GM23338 (cell line): ENCODE results near the gene P4HTM.

Experiments used
- TF ChIP-seq, protein P1 (sequence below), 2 experiments: fragments of 200-600 bp in 1 of 2; sonication (generic) in 1 of 2; conservative IDR thresholded peaks; 2 replicates each; pipeline versions ENCODE4 v1.5.1 to v1.6.1; 2016 to 2017; ENCODE audit warnings: antibody characterized with exemption in 2 of 2, low read depth in 2 of 2, mild to moderate bottlenecking in 2 of 2, moderate library complexity in 1 of 2
- TF ChIP-seq, protein P2 (sequence below): IDR thresholded peaks from one replicate; pipeline ENCODE4 v1.6.1; 2018; ENCODE audit warnings: antibody characterized with exemption; ENCODE audit not compliant: unreplicated experiment

DNA sequence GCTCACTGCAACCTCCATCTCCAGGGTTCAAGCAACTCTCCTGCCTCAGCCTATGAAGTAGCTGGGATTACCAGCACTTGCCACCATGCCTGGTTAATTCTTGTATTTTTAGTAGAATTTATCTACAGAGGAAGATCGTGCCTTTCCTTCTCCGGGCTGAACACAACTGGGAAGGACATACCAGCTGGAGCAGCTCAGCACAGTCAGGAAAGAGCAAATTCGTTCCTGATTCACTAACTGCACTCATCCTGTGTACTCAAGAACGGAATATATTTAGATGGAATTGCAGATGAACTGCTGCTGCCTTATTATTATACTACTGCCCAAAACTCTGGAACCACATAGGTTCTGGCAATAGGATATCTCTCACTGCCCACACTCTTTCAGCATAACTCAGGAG lies 27.1 kb upstream of the P4HTM start:
- TF ChIP-seq, protein P1, sequence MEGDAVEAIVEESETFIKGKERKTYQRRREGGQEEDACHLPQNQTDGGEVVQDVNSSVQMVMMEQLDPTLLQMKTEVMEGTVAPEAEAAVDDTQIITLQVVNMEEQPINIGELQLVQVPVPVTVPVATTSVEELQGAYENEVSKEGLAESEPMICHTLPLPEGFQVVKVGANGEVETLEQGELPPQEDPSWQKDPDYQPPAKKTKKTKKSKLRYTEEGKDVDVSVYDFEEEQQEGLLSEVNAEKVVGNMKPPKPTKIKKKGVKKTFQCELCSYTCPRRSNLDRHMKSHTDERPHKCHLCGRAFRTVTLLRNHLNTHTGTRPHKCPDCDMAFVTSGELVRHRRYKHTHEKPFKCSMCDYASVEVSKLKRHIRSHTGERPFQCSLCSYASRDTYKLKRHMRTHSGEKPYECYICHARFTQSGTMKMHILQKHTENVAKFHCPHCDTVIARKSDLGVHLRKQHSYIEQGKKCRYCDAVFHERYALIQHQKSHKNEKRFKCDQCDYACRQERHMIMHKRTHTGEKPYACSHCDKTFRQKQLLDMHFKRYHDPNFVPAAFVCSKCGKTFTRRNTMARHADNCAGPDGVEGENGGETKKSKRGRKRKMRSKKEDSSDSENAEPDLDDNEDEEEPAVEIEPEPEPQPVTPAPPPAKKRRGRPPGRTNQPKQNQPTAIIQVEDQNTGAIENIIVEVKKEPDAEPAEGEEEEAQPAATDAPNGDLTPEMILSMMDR (conservative IDR thresholded peaks at IDR 0.05; ENCODE audit: low read depth in 2 of 2), result no peak
- TF ChIP-seq, protein P2, sequence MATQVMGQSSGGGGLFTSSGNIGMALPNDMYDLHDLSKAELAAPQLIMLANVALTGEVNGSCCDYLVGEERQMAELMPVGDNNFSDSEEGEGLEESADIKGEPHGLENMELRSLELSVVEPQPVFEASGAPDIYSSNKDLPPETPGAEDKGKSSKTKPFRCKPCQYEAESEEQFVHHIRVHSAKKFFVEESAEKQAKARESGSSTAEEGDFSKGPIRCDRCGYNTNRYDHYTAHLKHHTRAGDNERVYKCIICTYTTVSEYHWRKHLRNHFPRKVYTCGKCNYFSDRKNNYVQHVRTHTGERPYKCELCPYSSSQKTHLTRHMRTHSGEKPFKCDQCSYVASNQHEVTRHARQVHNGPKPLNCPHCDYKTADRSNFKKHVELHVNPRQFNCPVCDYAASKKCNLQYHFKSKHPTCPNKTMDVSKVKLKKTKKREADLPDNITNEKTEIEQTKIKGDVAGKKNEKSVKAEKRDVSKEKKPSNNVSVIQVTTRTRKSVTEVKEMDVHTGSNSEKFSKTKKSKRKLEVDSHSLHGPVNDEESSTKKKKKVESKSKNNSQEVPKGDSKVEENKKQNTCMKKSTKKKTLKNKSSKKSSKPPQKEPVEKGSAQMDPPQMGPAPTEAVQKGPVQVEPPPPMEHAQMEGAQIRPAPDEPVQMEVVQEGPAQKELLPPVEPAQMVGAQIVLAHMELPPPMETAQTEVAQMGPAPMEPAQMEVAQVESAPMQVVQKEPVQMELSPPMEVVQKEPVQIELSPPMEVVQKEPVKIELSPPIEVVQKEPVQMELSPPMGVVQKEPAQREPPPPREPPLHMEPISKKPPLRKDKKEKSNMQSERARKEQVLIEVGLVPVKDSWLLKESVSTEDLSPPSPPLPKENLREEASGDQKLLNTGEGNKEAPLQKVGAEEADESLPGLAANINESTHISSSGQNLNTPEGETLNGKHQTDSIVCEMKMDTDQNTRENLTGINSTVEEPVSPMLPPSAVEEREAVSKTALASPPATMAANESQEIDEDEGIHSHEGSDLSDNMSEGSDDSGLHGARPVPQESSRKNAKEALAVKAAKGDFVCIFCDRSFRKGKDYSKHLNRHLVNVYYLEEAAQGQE, result no peak
